ENCODE results near the gene IQGAP2. TPM values are rescaled to one million over a fixed set of nuclear protein-coding genes. Genes with fewer than 3 reads are reported as not detected.
A peak's percentile ranks its signal among the peaks of the same experiment; 100 is the strongest.

IQGAP2 gene
- total and polyA plus RNA-seq, 9 of the 15 experiments (the other 6 are each of a cell fraction or from before 2014, with no cell fraction given), result 8.7 to 23.2 (median 17.4) TPM

GRCh38 chr5:76371960-76372322, 31.1 kb upstream of the IQGAP2 start:
- Histone ChIP-seq H3K9me3 (replicated peaks; ENCODE audit: control insufficient read depth, insufficient read depth, low read depth, low read length) (no peaks in the 10 kb centered on the region), H3K4me2 (ENCODE audit: insufficient read depth, low read length) (peak overlapping the region; percentile 81), H4K20me1 (replicated peaks; ENCODE audit: control insufficient read depth, insufficient read depth, low read length) (no peaks in the 10 kb centered on the region), H3K27ac (ENCODE audit: extremely low read depth, low read depth, low read length) (peak overlapping the region; percentile 88; the same call in 2 of the 3 replicates), H3K79me2 (ENCODE audit: control insufficient read depth, insufficient read depth, low read length) (no peaks in the 10 kb centered on the region), H3K4me1 (replicated peaks in 1 of 2; ENCODE audit: control insufficient read depth in 2 of 2, insufficient read depth in 2 of 2, low read length in 2 of 2) (peaks cover 24 to 49% of the 10 kb centered on the region in 2 experiments), H3K9me1 (ENCODE audit: control insufficient read depth, insufficient read depth, low read length) (no peaks in the 10 kb centered on the region), H3K36me3 (ENCODE audit: control insufficient read depth, insufficient read depth, low read length) (no peaks in the 10 kb centered on the region), H3K27me3 (ENCODE audit: control insufficient read depth in 2 of 2, insufficient read depth in 2 of 2, low read length in 2 of 2) (no peaks in the 10 kb centered on the region), H3K4me3 (no peak overlapping the region), H2AFZ (ENCODE audit: low read depth, low read length) (peak overlapping the region; percentile 60), H3K9ac (ENCODE audit: insufficient read depth in 1 of 2, low read depth in 2 of 2, low read length in 2 of 2) (peak overlapping the region; percentile 46 to 86)
- TF ChIP-seq, protein P1, sequence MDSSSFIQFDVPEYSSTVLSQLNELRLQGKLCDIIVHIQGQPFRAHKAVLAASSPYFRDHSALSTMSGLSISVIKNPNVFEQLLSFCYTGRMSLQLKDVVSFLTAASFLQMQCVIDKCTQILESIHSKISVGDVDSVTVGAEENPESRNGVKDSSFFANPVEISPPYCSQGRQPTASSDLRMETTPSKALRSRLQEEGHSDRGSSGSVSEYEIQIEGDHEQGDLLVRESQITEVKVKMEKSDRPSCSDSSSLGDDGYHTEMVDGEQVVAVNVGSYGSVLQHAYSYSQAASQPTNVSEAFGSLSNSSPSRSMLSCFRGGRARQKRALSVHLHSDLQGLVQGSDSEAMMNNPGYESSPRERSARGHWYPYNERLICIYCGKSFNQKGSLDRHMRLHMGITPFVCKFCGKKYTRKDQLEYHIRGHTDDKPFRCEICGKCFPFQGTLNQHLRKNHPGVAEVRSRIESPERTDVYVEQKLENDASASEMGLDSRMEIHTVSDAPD (CRISPR knock-in tag; IDR thresholded peaks at IDR 0.05), result no peak
- TF ChIP-seq MAFK (IDR thresholded peaks at IDR 0.05; ENCODE audit: low read length) (peak; percentile 77), ETS2 (tag; IDR thresholded peaks at IDR 0.05; ENCODE audit: borderline replicate concordance, poor library complexity, severe bottlenecking) (no peak), MAFF (IDR thresholded peaks at IDR 0.05; ENCODE audit: low read length) (peak; percentile 66; the same call in 1 of the 2 replicates), ZNF316 (IDR thresholded peaks at IDR 0.05) (peak; percentile 37), MCM2 (IDR thresholded peaks at IDR 0.05; ENCODE audit: low read depth) (no peak), GATA2 (CRISPR knock-in tag; IDR thresholded peaks at IDR 0.05) (no peak), ELK3 (CRISPR knock-in tag; IDR thresholded peaks at IDR 0.05) (no peak), FOXJ2 (tag; IDR thresholded peaks at IDR 0.05) (0 out of 2 replicates have a peak, but pooled peaks have one; percentile 1), ZBTB11 (CRISPR knock-in tag; IDR thresholded peaks at IDR 0.05) (0 out of 6 replicates have a peak, but pooled peaks of 1 of the 3 experiments have one; percentile 29)
- TF ChIP-seq, protein P2, sequence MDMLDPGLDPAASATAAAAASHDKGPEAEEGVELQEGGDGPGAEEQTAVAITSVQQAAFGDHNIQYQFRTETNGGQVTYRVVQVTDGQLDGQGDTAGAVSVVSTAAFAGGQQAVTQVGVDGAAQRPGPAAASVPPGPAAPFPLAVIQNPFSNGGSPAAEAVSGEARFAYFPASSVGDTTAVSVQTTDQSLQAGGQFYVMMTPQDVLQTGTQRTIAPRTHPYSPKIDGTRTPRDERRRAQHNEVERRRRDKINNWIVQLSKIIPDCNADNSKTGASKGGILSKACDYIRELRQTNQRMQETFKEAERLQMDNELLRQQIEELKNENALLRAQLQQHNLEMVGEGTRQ (CRISPR knock-in tag; IDR thresholded peaks at IDR 0.05), result no peak
- TF ChIP-seq, protein P3, sequence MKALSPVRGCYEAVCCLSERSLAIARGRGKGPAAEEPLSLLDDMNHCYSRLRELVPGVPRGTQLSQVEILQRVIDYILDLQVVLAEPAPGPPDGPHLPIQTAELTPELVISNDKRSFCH (CRISPR knock-in tag; IDR thresholded peaks at IDR 0.05), result no peak
- TF ChIP-seq, protein P3 (tag; IDR thresholded peaks at IDR 0.05), result no peak
- no peak for DNase-seq (ENCODE audit: extremely low read depth in 1 of 4, low spot score in 3 of 4)
- 9% methylated on average over 2 of the region's 2 CpGs for WGBS (ENCODE audit: insufficient coverage, low coverage, missing lambda C conversion rate)
- FAIRE-seq, result no peak
- ATAC-seq, result peak; percentile 9
- BruUV-seq (replicated peaks), result no TSS peak
- POLR2A ChIA-PET, result interaction anchor here (0.9 to 1.3 kb wide), 4 partner anchors 8 to 37 kb away, joined by 3 to 7 read pairs (median 4); no protein-coding TSS in a partner anchor
- in situ Hi-C loops (cut with MboI), result no loop called here
- CTCF ChIA-PET (ENCODE audit: low intra/inter-chr PET ratio), result no interaction called here
- intact Hi-C loops (cut with micrococcal nuclease), result loop anchor here (5.0 kb wide), 1 partner anchor 40 kb away; no protein-coding TSS in a partner anchor
